ENCODE data around the gene PGA5.
A peak's percentile ranks its signal among the peaks of the same experiment; 100 is the strongest.

PGA5 gene

GRCh38 chr11:61294717-61295595 is 54.0 kb downstream of the PGA5 start, which contains the start of gene VWCE:
VWCE (minus strand) TSS chr11:61295316; CDS start chr11:61295037, 279 bp downstream.
- DNase-seq (ENCODE audit: low read depth, low spot score) = no peak

- no peak for DNase-seq (ENCODE audit: low read depth, low spot score)
Measured at GRCh38 chr11:61295596-61295926, 54.6 kb downstream of the PGA5 start.

GRCh38 chr11:61297341-61297740 is 56.4 kb downstream of the PGA5 start:
- DNase-seq (ENCODE audit: low read depth, low spot score) = no peak

- peak; percentile 79 for DNase-seq (ENCODE audit: low read depth, low spot score)
Measured at GRCh38 chr11:61297746-61298145, 56.8 kb downstream of the PGA5 start.

DNA sequence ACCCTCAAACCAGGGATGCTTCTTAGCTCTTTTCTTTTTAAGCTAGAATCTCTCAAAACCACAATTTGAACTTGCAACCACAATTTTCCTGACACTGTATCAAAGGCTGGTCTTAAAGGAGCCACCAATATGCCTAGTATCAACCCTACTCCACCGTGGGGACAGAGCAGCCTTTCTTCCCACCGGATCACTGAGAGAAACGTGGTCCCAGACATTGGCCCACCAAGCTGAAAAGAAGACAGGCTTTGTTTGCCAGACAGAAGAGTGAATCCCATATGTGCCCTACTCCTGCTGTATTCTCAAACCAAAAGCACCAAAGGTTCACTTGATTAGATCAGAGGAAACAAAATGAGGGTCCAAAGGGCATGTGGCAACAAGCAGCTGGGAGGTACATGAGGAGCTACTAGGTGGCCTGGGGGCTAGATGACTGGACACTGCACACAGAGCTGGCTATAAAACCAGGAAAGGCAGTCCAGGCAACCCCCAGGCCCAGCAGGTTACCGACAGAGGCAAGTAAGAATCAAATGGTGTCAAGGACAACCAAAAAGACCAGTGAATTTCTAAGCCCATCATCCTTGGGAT is 57.8 kb downstream of the PGA5 start:
- no peak for DNase-seq (ENCODE audit: low read depth, low spot score)
